NCI-H524 (cell line): ENCODE data around the gene POU2AF2.
"Not testable (repeated sequence)": the region's sequence is repeated elsewhere in the genome, so short reads cannot be mapped to it uniquely, and the experiment has no call there.

Source experiments
- DNase-seq, 2 experiments: peaks; one replicate each; lab custom pipeline; 2025; lab: John Stamatoyannopoulos, UW

POU2AF2 gene

DNA sequence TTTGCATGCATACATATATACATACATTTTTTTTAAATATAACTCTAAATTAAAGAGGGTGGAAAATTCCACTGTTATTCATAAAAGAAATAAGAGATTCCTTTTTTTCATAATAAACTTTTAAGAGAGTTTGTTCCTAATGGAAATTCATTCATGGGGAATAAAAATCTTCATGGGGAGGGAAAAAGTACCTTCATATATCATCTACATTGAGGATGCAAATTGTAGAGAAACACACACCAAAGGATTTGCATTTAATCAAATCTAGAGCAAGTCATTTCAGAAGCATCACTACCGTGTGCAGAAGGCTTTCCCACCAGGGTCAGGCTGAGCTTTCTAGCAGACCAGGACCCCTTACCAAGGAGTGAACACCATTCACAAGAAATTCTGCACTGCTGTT, at the start of gene POU2AF2:
TSS of gene POU2AF2 (plus strand) at position 301 of the 400 bp plus-strand sequence. CDS start 129 bp downstream, outside the sequence.
- DNase-seq, result no peak

DNA sequence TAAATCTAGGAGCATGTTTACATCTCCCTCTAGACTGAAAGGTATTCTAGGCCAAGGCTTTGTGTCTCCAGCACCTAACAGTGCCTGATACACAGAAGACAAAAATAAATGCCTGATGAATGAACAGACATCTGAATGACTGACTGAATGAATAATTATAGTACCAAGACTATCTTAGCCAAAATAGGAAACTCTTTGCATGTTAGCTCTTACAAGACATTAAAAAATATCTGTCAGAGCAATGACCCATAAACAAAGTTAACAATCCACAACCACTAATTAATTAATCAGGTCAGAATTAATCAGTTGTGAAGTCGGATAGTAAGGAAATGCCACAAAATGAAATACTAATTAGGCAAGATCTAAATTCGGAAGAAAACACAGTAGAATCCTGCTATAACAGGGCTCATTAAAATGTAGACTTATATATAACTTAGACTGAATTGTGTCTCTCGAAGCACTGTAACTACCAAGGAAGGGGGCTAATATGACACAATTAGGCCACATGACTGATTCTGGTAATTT, 45.5 kb upstream of the POU2AF2 start:
- DNase-seq, result no peak

DNA sequence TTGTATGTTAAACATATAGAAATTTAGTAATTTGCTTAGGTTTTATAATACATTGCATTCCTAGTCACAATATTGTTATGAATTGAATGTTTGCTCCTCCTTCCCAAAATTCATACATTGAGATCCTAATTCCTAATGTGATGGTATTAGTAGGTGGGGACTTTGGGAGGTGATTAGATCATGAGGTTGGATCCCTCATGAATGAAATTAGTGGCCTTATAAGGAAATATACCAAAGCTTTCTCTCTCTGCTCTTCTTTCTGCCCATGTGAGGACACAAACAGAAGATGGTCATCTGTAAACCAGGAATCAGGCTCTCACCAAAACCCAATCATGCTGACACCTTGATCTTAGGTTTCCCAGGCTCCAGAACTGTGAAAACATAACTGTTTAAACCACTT, 41.3 kb upstream of the POU2AF2 start:
- DNase-seq, result no peak

GRCh38 chr11:111205632-111206385, 39.7 kb upstream of the POU2AF2 start:
- no peak for DNase-seq

DNA sequence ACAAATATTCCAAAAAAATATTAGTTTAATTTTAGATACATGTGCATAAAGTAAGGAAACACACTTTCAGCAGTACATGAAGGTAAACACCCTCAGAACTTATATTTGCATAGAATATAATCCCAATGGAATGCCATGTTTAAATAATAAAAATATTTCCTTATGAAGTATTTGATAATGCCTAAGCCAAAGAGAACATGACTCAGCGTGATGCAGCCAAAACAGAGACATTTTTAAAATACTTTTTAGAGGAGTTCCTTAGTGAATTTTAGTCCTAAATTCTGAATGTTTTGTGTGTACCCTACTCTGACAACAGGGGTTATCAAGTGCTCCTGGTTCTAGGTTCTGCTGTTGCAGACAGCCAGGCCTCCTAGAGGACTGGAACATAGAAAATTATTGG, 39.1 kb upstream of the POU2AF2 start:
- DNase-seq, result no peak

DNA sequence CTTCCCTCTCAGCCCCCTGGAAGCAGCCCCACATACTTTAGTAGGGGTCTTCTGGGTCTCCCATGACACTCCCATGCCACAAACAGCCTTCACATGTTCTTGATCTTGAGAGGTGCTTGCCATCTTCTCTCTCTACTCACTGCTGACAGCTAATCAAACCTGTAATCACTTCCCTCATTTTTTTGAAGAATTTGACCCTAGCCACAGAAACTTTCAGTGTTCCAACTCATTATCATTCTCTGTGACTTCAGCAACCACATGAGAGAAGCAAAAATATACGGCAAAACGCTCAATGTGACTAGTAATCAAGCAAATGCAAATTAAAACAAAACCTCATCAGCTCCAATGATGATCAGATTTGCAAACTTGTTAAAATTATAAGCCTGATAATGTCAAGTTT, 38.3 kb upstream of the POU2AF2 start:
- DNase-seq, result no peak

GRCh38 chr11:111209543-111210355, 35.8 kb upstream of the POU2AF2 start:
- no peak for DNase-seq

GRCh38 chr11:111213256-111213655, 32.3 kb upstream of the POU2AF2 start:
- DNase-seq, result no peak

DNA sequence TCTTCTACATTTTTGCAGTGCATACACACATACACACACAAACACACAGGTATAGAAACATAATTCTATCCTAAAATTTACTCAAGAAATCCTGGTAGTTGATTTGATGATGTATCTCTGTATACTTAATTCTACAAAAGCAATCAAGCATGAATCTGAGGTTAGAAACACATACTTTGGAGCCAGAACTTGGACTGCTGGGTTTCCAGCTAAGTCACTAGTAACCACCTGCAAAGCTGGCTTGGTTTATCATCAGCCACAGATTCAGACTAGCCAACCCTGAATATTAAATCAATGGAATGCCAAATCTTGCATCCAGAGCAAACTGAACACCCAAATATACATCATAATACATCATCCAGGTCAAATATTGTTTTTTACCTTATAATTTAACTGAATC, 24.8 kb upstream of the POU2AF2 start:
- no peak for DNase-seq

DNA sequence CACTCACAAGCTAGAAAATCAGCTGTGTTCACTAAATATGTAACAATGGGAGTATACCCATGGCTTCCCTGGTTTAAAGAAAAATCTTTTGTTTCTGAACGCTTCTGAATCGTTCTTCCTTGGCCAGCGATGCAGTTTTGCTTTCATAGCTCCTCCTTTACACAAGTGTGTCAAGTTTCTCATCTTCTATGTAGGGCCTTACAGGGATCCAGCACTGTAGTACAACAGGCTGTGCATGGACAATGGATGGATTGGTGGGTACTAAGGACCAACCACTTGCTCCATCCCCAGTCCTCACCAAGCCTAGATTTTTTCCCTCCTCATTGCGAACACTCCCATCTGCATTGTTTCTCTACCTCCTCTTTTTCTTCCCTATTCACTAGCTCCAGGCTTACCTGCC, 24.3 kb upstream of the POU2AF2 start:
- no peak for DNase-seq

DNA sequence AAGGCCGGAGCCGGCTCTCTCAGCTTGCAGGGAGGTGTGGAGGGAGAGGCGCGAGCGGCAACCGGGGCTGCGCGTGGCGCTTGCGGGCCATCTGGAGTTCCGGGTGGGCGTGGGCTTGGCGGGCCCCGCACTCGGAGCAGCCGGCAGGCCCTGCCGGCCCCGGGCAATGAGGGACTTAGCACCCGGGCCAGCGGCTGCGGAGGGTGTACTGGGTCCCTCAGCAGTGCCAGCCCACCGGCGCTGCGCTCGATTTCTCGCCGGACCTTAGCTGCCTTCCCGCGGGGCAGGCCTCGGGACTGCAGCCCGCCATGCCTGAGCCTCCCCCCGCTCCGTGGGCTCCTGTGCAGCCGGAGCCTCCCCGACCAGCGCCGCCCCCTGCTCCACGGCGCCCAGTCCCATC, 23.6 kb upstream of the POU2AF2 start:
- not testable (repeated sequence) for DNase-seq

GRCh38 chr11:111222821-111223455, 22.6 kb upstream of the POU2AF2 start:
- not testable (repeated sequence) for DNase-seq

- peak in 1 of 2 experiments; percentile 15 for DNase-seq
Observed at GRCh38 chr11:111225881-111226280, 19.6 kb upstream of the POU2AF2 start.

DNA sequence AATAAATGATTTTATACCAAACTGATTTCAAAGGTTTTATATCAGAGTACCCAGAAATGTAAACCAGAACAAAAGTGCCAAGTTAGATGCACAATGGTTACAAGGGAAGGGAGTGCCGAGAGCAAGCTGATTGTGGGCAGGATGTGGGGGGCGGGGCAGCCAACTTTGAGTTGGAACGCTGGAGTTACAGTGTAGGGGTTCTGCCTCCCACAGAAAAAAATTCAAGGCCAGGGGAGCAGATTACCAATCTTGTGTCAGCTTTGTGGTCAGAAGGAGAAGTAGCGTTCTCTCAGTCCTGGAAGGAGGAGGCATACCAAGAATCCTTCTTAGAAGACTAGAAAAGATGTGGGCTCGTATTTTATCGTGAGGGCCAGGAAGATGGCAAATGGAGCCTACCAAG, 15.9 kb upstream of the POU2AF2 start:
- DNase-seq, result no peak

DNA sequence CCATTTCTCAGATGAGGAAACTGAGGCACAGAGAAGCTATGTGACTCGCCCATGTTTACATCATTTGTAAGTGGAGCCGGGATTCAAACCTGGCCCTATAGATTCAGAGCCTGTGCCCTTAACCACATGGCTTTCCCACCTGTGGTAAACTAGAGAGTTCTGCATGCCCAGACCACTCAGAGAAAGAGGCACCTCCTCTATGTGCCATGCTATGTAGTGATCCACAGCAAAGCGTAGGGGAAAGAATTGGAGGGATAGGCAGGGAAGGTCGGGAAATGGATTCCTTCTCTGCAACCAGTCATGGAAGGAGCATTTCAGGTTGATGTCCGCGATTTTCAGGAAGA, 15.4 kb upstream of the POU2AF2 start:
- DNase-seq, result no peak

DNA sequence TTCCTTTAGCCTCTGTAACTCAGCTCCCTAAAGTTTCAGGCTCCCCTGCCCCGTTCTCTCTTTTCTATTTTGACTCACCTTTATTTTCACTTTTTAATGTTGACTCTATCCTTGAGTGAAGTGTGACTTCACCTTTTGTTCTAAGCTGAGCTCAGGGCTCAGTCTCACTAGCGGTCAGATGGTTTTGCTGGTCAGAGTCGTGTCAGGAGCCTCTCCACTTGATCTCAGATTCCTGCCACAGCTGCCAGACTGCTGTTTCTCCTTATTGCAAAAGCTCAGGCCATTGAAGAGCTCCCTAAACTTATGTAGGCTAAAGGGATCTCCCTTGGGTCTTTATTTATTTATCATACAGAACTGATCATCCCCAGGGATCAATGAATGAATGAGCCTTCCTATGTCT, 13.7 kb upstream of the POU2AF2 start:
- DNase-seq, result peak in 1 of 2 experiments; percentile 26

GRCh38 chr11:111236383-111236782, 9.1 kb upstream of the POU2AF2 start:
- no peak for DNase-seq

GRCh38 chr11:111237926-111238325, 7.6 kb upstream of the POU2AF2 start:
- DNase-seq, result no peak

- DNase-seq, result no peak
Observed at GRCh38 chr11:111246956-111247355, 1.4 kb downstream of the POU2AF2 start.

GRCh38 chr11:111250936-111251335, 5.4 kb downstream of the POU2AF2 start:
- no peak for DNase-seq

- no peak for DNase-seq
Observed at GRCh38 chr11:111253131-111253530, 7.6 kb downstream of the POU2AF2 start.

GRCh38 chr11:111253630-111254029, 8.1 kb downstream of the POU2AF2 start:
- DNase-seq, result no peak

GRCh38 chr11:111258046-111258445, 12.5 kb downstream of the POU2AF2 start:
- DNase-seq, result no peak
